ENCODE data around the gene SLIT3. TPM values are rescaled to one million over a fixed set of nuclear protein-coding genes. Genes with fewer than 3 reads are reported as not detected.

Gene SLIT3
- total RNA-seq, 4 donors from 2014 or later = 0.72 to 37.4 (median 5.3) TPM

DNA sequence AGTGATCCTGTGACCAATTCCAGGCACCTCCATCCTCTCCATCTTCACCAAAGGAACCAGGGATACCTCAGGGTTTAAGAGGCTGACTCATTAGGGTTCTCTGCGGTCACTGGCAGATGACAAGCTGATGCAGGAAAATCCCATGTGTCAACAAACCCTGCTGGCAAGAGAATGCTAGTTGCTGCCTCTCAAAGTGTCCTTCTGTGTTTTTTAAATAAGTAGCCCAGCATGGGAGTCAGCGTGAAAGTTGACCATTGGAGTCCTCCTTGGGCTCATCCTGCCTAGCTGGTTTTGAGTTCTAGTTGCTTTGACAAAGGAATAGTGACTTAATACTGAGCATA lies 200.2 kb downstream of the SLIT3 start:
- Histone ChIP-seq H3K9me3 (no peaks in the 10 kb centered on the region), H3K36me3 (no peaks in the 10 kb centered on the region), H3K27me3 (peaks cover 0 to 7% (median 0%) of the 10 kb centered on the region in 4 donors), H3K4me3 (no peak overlapping the region), H3K4me1 (peaks cover 4 to 63% (median 29%) of the 10 kb centered on the region in 3 donors), H3K27ac (peak overlapping the region; percentile 3 to 65 (median 31))
- WGBS, 2 donors = 24 to 45% methylated on average over 2 of the region's 2 CpGs
- intact Hi-C loops (cut with DNase I) = no loop called here
- DNase-seq = no peak
- TF ChIP-seq, protein P1, sequence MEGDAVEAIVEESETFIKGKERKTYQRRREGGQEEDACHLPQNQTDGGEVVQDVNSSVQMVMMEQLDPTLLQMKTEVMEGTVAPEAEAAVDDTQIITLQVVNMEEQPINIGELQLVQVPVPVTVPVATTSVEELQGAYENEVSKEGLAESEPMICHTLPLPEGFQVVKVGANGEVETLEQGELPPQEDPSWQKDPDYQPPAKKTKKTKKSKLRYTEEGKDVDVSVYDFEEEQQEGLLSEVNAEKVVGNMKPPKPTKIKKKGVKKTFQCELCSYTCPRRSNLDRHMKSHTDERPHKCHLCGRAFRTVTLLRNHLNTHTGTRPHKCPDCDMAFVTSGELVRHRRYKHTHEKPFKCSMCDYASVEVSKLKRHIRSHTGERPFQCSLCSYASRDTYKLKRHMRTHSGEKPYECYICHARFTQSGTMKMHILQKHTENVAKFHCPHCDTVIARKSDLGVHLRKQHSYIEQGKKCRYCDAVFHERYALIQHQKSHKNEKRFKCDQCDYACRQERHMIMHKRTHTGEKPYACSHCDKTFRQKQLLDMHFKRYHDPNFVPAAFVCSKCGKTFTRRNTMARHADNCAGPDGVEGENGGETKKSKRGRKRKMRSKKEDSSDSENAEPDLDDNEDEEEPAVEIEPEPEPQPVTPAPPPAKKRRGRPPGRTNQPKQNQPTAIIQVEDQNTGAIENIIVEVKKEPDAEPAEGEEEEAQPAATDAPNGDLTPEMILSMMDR (IDR thresholded peaks at IDR 0.05) = peak in 3 of 6 experiments; percentile 14 to 29 (median 14)
- no peak for TF ChIP-seq POLR2A (IDR thresholded peaks at IDR 0.05)

DNA sequence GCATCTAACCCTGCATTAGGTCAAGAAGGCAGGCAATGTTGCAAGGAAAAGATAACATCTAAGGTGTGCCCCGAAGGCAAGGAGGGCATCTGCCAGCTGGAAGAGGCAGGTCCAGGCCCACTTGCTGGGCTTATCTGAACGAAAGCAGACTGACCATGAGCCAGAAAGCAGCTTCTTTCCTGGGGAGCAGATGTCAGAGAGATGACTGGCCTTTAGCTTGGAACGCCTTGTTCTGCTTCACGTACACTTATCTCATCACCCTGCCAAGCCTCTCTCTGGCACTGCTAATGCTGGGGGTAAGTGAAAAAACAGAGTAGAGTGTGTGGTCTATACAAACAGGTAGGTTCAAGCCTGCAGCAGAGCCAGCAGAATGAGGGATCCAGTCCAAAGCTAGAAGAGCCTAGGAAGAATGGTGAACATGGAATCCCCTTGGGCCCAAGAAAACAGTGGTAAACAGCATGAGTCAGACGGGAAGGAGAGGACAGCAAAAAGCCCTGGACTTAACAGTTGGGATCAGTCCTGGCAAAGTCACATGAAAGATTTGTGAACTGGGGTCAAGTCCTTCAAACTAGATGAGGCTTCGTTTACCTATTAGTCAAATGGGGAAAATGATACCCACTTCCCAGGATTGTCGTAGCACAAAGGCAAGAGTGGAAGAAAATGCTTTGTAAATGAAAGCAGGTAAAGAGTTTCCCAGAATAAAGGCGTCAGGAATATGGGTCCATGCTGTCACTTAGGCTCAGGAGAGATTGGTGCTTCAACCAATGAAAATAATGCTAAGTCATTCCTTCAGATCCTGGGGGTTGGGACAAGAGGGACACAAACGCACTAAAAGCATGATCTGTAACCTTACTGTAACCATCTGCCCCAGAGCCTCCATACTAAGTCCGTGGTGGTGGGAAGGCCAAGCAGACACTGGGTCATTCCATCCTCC lies 200.9 kb downstream of the SLIT3 start:
- no peak for DNase-seq
- Histone ChIP-seq H3K9me3 (no peaks in the 10 kb centered on the region), H3K27me3 (peaks cover 0 to 7% (median 0%) of the 10 kb centered on the region in 4 donors), H3K36me3 (no peaks in the 10 kb centered on the region), H3K4me1 (peaks cover 4 to 63% (median 29%) of the 10 kb centered on the region in 3 donors), H3K4me3 (no peak overlapping the region), H3K27ac (peak overlapping the region in 3 of 4 donors; percentile 4 to 65 (median 58))
- TF ChIP-seq, protein P1 (IDR thresholded peaks at IDR 0.05) = no peak
- no peak for TF ChIP-seq POLR2A (IDR thresholded peaks at IDR 0.05)
- intact Hi-C loops (cut with DNase I) = no loop called here
- 36 to 61% methylated on average over 7 to 10 of the region's 10 CpGs for WGBS, 2 donors

DNA sequence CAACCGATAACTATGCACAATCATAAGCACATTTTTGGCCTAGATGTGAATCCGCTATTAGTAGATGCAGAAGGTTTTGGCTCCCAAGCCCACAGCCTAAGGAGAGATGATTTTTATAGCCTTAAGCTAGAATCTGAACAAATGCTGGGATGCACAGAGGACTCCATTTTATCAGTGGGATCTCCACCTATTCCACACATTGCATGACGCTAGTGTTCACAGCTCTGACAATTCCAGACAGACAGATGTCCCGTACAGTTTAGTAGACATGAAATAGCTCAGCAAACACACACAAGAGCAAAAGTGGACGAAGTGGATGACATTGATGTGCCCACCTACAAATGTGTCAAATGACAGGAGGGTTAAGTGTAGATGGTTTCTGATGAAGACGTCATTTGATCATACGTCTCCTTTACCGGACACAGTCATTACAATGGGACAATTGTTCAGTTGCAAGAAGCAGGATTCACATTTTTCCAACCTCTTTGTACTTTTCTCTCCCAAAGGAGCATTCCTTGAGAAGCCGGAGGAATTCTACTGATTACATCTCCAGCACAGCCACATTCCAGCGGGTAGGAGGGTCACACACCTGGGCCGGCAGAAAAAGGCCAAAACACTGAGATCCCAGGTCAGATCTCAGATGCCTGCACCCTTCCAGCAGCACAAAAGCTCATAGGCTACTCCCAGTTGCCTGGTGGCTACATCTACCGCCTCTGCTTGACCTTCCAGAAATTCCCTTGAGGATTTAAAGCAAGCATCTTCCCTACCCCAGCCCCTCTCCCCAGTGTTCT lies 202.4 kb downstream of the SLIT3 start:
- no peaks in the 10 kb centered on the region for H3K9me3 ChIP-seq
- peak overlapping the region in 2 of 4 donors; percentile 54 to 58 for H3K27ac ChIP-seq
- H3K36me3 ChIP-seq = no peaks in the 10 kb centered on the region
- WGBS, 2 donors = 88 to 92% methylated on average over 10 to 12 of the region's 12 CpGs
- TF ChIP-seq, protein P1 (IDR thresholded peaks at IDR 0.05) = no peak
- TF ChIP-seq POLR2A (IDR thresholded peaks at IDR 0.05) = no peak
- no peak overlapping the region for H3K4me3 ChIP-seq
- H3K4me1 ChIP-seq = peaks cover 4 to 51% (median 24%) of the 10 kb centered on the region in 3 donors
- intact Hi-C loops (cut with DNase I) = no loop called here
- peaks cover 0 to 7% (median 0%) of the 10 kb centered on the region in 4 donors for H3K27me3 ChIP-seq
- no peak for DNase-seq

DNA sequence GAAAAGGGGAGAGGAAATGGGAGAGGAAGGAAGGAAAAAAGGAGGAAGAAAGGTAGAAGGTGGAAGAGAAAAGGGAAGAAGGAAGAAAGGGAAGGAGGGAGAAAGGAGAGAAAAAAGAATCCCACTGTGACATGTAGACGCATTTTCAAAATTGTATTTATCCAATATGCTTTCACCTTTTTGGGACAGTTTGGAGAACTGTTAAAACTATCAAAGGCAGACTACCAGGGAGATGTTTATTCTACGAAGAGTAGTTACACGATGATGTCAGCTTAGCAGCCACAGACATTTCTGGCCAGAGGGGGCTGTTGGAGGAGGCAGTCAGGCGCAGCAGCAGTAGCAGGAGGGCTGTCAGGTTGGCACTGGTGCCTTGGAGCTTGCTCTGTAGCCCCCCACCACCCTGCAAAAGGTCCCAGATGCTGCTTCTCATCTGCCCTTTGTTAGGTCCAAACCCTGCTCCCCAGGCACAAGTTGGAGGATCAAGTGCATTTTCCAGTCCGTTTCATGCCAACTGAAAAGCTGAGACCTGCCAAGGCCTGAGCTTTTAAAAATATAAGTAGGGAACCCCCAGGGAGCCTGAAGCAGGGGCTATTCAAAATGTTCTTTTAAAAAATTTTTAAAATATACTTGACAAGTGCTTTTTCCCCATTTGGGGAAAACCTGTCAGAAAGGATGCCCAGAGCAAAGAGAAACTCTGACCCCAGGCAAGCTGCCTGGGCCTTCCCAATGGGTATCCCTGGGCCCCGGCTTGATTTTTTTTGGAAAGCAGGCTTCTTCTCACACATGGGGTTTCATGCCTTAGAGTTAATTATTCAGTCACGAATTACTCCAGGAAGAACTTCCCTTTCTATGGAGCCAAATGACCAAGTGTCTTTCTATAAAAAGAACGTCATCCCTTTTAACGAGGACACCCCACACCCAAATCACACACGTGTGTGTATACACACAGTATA lies 203.3 kb downstream of the SLIT3 start:
- TF ChIP-seq, protein P1 (IDR thresholded peaks at IDR 0.05) = no peak
- TF ChIP-seq POLR2A (IDR thresholded peaks at IDR 0.05) = no peak
- Histone ChIP-seq H3K27ac (peak overlapping the region in 3 of 4 donors; percentile 31 to 67 (median 55)), H3K4me3 (no peak overlapping the region), H3K27me3 (peaks cover 0 to 7% (median 0%) of the 10 kb centered on the region in 4 donors), H3K36me3 (no peaks in the 10 kb centered on the region), H3K4me1 (peaks cover 4 to 43% (median 18%) of the 10 kb centered on the region in 3 donors), H3K9me3 (no peaks in the 10 kb centered on the region)
- DNase-seq = no peak
- 52 to 62% methylated on average over 10 of the region's 10 CpGs for WGBS, 2 donors
- intact Hi-C loops (cut with DNase I) = no loop called here
